IMR-90 (cell line): ENCODE results near the gene CTBP2. TPM values are rescaled to one million over a fixed set of nuclear protein-coding genes. Genes with fewer than 3 reads are reported as not detected.

Source experiments
- ATAC-seq: fragments of 200-7000 bp; cut with Tn5 transposase; 2 replicates; pipeline ENCODE4 v1.9.1; 2020; ENCODE audit warnings: low read depth, mild to moderate bottlenecking, moderate library complexity
- BruUV-seq: library from RNA; stranded (reverse); fragments of 400-500 nt; replicated peaks from 2 replicates; lab custom pipeline; 2021; lab: Mats Ljungman, UMichigan
- CTCF ChIA-PET: fragments of 300-600 bp; formaldehyde crosslinking; extraction: SDS; loops from one replicate; lab custom pipeline; 2021; ENCODE audit warnings: antibody characterized with exemption; lab: Yijun Ruan, JAX
- POLR2A ChIA-PET: fragments of 300-600 bp; sonication (Branson Sonifier 250); formaldehyde crosslinking; loops from one replicate; lab custom pipeline; 2022; ENCODE audit warnings: antibody characterized with exemption; ENCODE audit not compliant: unreplicated experiment; lab: Charles Lee
- DNase-seq: peaks from one replicate; pipeline ENCODE4 v3.0.0; 2013
- H2AFZ ChIP-seq: replicated peaks from 2 replicates; pipeline ENCODE3; 2013; ENCODE audit warnings: low read length, mild to moderate bottlenecking; ENCODE audit not compliant: poor library complexity
- H2AK5ac ChIP-seq: 2 replicates; pipeline ENCODE4 v1.6.1; 2013; ENCODE audit warnings: low read depth, low read length, inconsistent platforms
- H2AK9ac ChIP-seq: replicated peaks from 2 replicates; pipeline ENCODE3; 2013; ENCODE audit warnings: mild to moderate bottlenecking, low read depth, low read length, moderate library complexity; ENCODE audit not compliant: poor library complexity
- H2BK120ac ChIP-seq: 2 replicates; pipeline ENCODE4 v1.6.1; 2013; ENCODE audit warnings: low read depth, low read length, inconsistent platforms
- H2BK15ac ChIP-seq: 3 replicates; pipeline ENCODE4 v1.6.1; 2013; ENCODE audit warnings: low read depth, low read length, inconsistent platforms
- H2BK20ac ChIP-seq: 2 replicates; pipeline ENCODE4 v1.6.1; 2013; ENCODE audit warnings: low read depth, mild to moderate bottlenecking, inconsistent platforms, low read length, moderate library complexity
- H2BK5ac ChIP-seq: 2 replicates; pipeline ENCODE4 v1.6.1; 2013; ENCODE audit warnings: mild to moderate bottlenecking, low read depth, low read length, inconsistent platforms; ENCODE audit not compliant: poor library complexity, severe bottlenecking
- H3K14ac ChIP-seq: replicated peaks from 2 replicates; pipeline ENCODE4 v1.6.1; 2013; ENCODE audit warnings: low read depth, low read length, inconsistent platforms
- H3K18ac ChIP-seq: 2 replicates; pipeline ENCODE4 v1.6.1; 2013; ENCODE audit warnings: low read depth, low read length, control low read depth
- H3K23ac ChIP-seq: 2 replicates; pipeline ENCODE4 v1.6.1; 2013; ENCODE audit warnings: low read depth, low read length, inconsistent platforms
- H3K27ac ChIP-seq: 2 replicates; pipeline ENCODE4 v1.5.1; 2013; ENCODE audit warnings: mild to moderate bottlenecking, control low read depth, low read length; ENCODE audit not compliant: insufficient read depth
- H3K27me3 ChIP-seq: 2 replicates; pipeline ENCODE4 v1.6.1; 2013; ENCODE audit warnings: low read length; ENCODE audit not compliant: control insufficient read depth, insufficient read depth
- H3K36me3 ChIP-seq: 2 replicates; pipeline ENCODE4 v1.6.1; 2013; ENCODE audit warnings: low read length, mixed read lengths; ENCODE audit not compliant: control insufficient read depth, insufficient read depth
- H3K4ac ChIP-seq: 2 replicates; pipeline ENCODE4 v1.6.1; 2013; ENCODE audit warnings: low read depth, low read length, inconsistent platforms
- H3K4me1 ChIP-seq: 2 replicates; pipeline ENCODE4 v1.6.1; 2013; ENCODE audit warnings: low read length, mixed read lengths; ENCODE audit not compliant: control insufficient read depth, insufficient read depth
- H3K4me2 ChIP-seq: 2 replicates; pipeline ENCODE4 v1.6.1; 2013; ENCODE audit warnings: low read depth, mild to moderate bottlenecking, control low read depth, low read length, moderate library complexity
- H3K4me3 ChIP-seq: 2 replicates; pipeline ENCODE4 v1.5.1; 2013; ENCODE audit warnings: low read depth, mild to moderate bottlenecking, control low read depth, low read length, moderate library complexity; ENCODE audit not compliant: insufficient read depth
- H3K56ac ChIP-seq: 2 replicates; pipeline ENCODE4 v1.6.1; 2013; ENCODE audit warnings: low read length, inconsistent platforms; ENCODE audit not compliant: insufficient read depth; ENCODE audit errors: extremely low read depth
- H3K79me1 ChIP-seq, 2 experiments: 2 replicates each; pipeline ENCODE4 v1.6.1; 2013; ENCODE audit warnings: low read length in 2 of 2, inconsistent platforms in 1 of 2, low read depth in 1 of 2
- H3K9ac ChIP-seq: 2 replicates; pipeline ENCODE4 v1.6.1; 2013; ENCODE audit warnings: low read depth, low read length, control low read depth
- H3K9me1 ChIP-seq: 2 replicates; pipeline ENCODE4 v1.6.1; 2013; ENCODE audit warnings: low read length, inconsistent platforms; ENCODE audit not compliant: insufficient read depth
- H3K9me3 ChIP-seq: 2 replicates; pipeline ENCODE4 v1.6.1; 2013; ENCODE audit warnings: low read length; ENCODE audit not compliant: control insufficient read depth, insufficient read depth
- H4K20me1 ChIP-seq: 2 replicates; pipeline ENCODE4 v1.6.1; 2013; ENCODE audit warnings: low read length, inconsistent platforms; ENCODE audit not compliant: insufficient read depth
- H4K5ac ChIP-seq: 2 replicates; pipeline ENCODE4 v1.6.1; 2013; ENCODE audit warnings: mild to moderate bottlenecking, low read depth, low read length, control low read depth
- H4K8ac ChIP-seq, 2 experiments: 2 replicates each; pipeline ENCODE4 v1.6.1; 2013; ENCODE audit warnings: low read depth in 2 of 2, low read length in 2 of 2, control low read depth in 1 of 2, inconsistent platforms in 1 of 2
- H4K91ac ChIP-seq: 2 replicates; pipeline ENCODE4 v1.6.1; 2013; ENCODE audit warnings: low read depth, low read length, inconsistent platforms; ENCODE audit not compliant: insufficient read depth
- BHLHE40 ChIP-seq: fragments of 150-350 bp; IDR thresholded peaks from 2 replicates; pipeline ENCODE4 v1.6.1; 2016; ENCODE audit warnings: mild to moderate bottlenecking, low read depth, low read length
- MAFK ChIP-seq: IDR thresholded peaks from 2 replicates; pipeline ENCODE4 v1.6.1; 2012; ENCODE audit warnings: low read depth, low read length, improper control_type of control experiment
- POLR2A ChIP-seq: IDR thresholded peaks from 2 replicates; pipeline ENCODE4 v1.6.1; 2012; ENCODE audit warnings: mild to moderate bottlenecking, low read depth, low read length
- RAD21 ChIP-seq: IDR thresholded peaks from 2 replicates; pipeline ENCODE4 v1.6.1; 2012; ENCODE audit warnings: low read length, improper control_type of control experiment
- RCOR1 ChIP-seq: IDR thresholded peaks from 2 replicates; pipeline ENCODE4 v1.6.1; 2012; ENCODE audit warnings: mild to moderate bottlenecking, low read length, improper control_type of control experiment; ENCODE audit not compliant: insufficient replicate concordance
- SMC3 ChIP-seq: fragments of 150-350 bp; IDR thresholded peaks from 2 replicates; pipeline ENCODE4 v1.6.1; 2016; ENCODE audit warnings: low read depth, mild to moderate bottlenecking, antibody characterized with exemption, low read length, moderate library complexity
- WGBS, 2 experiments: methylation state at CpG; one replicate each; pipeline versions ENCODE4 v1.1.5 to v1.1.7; 2013; ENCODE audit warnings: missing lambda C conversion rate in 2 of 2; ENCODE audit not compliant: insufficient read length in 1 of 2; ENCODE audit errors: extremely low coverage in 2 of 2; 5-methylcytosine and 5-hydroxymethylcytosine counted together
- dilution Hi-C: fragments of 300-500 bp; cut with HindIII; formaldehyde crosslinking; loops from one replicate; pipeline ENCODE4 v1.14.3; 2018; ENCODE audit warnings: low sequenced_read_pairs; ENCODE audit not compliant: unreplicated experiment
- in situ Hi-C: fragments of 300-500 bp; cut with MboI; formaldehyde crosslinking; loops from 3 replicates; pipeline ENCODE4 v1.14.3; 2019; ENCODE audit warnings: low sequenced_read_pairs, inconsistent platforms, mixed read lengths
- intact Hi-C: fragments of 100-400 bp; cut with micrococcal nuclease; formaldehyde crosslinking; loops from 2 replicates; pipeline ENCODE4 v1.10.0; 2022
- polyA plus RNA-seq, 3 experiments: library from polyadenylated mRNA; depleted of rRNA; stranded (reverse); fragments of >200 nt; gene quantifications; 2 replicates each; pipeline ENCODE4 v1.2.3, GENCODE V29; 2012; ENCODE audit warnings: low replicate concordance in 1 of 3
- total RNA-seq: library from RNA; depleted of rRNA; stranded (reverse); fragments of >200 nt; gene quantifications from 2 replicates; pipeline ENCODE4 v1.2.3, GENCODE V29; 2012
- TF ChIP-seq, protein P1 (sequence below): fragments of 150-350 bp; IDR thresholded peaks from 2 replicates; pipeline ENCODE4 v1.6.1; 2016; ENCODE audit warnings: low read depth, mild to moderate bottlenecking, low read length, moderate library complexity, borderline replicate concordance
- TF ChIP-seq, protein P2 (sequence below): conservative IDR thresholded peaks from 2 replicates; pipeline ENCODE4 v1.5.1; 2012; ENCODE audit warnings: mild to moderate bottlenecking, low read depth, low read length, improper control_type of control experiment
- TF ChIP-seq, protein P3 (sequence below): fragments of 150-350 bp; IDR thresholded peaks from 2 replicates; pipeline ENCODE4 v1.6.1; 2017; ENCODE audit warnings: mild to moderate bottlenecking, antibody characterized with exemption, low read length, low read depth

CTBP2 gene
- total and polyA plus RNA-seq, 2 of the 4 experiments (the other 2 are of a cell fraction): 81.0 to 86.6 TPM

DNA sequence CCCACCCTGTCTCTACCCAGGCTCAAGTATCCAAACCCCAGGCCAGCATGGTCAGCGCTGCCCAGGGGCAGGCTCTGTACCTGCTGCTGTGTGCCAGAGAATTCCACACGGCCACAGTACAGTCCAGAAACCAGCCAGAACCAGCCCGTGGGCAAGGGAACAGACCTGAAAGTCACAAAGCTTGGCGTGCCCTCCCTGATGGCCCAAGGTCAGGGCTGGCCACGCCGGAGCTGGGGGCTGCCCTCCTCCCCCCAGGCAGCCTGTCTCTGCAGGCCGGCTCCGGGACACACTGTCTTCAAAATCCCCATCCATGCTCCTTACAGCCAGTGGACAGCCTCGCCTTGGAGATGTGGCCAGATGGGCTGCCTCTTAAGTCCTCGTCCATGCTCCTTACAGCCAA, 78.4 kb downstream of the CTBP2 start:
- Histone ChIP-seq H4K20me1 (peaks cover 20% of the 10 kb centered on the region), H3K4me3 (no peak overlapping the region), H3K27me3 (no peaks in the 10 kb centered on the region), H3K79me1 (peaks cover 40 to 85% of the 10 kb centered on the region in 2 experiments), H2AK5ac (no peak overlapping the region; the same call in 1 of the 2 replicates), H2BK20ac (no peak overlapping the region), H4K8ac (no peak overlapping the region), H2AK9ac (no peak overlapping the region), H3K18ac (no peak overlapping the region), H3K4me1 (peaks cover 28% of the 10 kb centered on the region), H2BK120ac (no peak overlapping the region), H3K4me2 (no peak overlapping the region), H3K36me3 (peaks cover 8% of the 10 kb centered on the region), H3K14ac (no peak overlapping the region), H3K56ac (no peak overlapping the region), H2BK5ac (no peak overlapping the region), H3K4ac (no peak overlapping the region), H4K5ac (no peak overlapping the region), H3K9me1 (peaks cover 37% of the 10 kb centered on the region), H3K27ac (no peak overlapping the region), H2BK15ac (no peak overlapping the region), H3K9me3 (no peaks in the 10 kb centered on the region), H2AFZ (no peak overlapping the region), H4K91ac (no peak overlapping the region), H3K9ac (no peak overlapping the region), H3K23ac (no peak overlapping the region)
- in situ Hi-C loops: no loop called here
- TF ChIP-seq, protein P1, sequence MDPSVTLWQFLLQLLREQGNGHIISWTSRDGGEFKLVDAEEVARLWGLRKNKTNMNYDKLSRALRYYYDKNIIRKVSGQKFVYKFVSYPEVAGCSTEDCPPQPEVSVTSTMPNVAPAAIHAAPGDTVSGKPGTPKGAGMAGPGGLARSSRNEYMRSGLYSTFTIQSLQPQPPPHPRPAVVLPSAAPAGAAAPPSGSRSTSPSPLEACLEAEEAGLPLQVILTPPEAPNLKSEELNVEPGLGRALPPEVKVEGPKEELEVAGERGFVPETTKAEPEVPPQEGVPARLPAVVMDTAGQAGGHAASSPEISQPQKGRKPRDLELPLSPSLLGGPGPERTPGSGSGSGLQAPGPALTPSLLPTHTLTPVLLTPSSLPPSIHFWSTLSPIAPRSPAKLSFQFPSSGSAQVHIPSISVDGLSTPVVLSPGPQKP: no peak
- no peak for TF ChIP-seq RCOR1
- TF ChIP-seq, protein P2, sequence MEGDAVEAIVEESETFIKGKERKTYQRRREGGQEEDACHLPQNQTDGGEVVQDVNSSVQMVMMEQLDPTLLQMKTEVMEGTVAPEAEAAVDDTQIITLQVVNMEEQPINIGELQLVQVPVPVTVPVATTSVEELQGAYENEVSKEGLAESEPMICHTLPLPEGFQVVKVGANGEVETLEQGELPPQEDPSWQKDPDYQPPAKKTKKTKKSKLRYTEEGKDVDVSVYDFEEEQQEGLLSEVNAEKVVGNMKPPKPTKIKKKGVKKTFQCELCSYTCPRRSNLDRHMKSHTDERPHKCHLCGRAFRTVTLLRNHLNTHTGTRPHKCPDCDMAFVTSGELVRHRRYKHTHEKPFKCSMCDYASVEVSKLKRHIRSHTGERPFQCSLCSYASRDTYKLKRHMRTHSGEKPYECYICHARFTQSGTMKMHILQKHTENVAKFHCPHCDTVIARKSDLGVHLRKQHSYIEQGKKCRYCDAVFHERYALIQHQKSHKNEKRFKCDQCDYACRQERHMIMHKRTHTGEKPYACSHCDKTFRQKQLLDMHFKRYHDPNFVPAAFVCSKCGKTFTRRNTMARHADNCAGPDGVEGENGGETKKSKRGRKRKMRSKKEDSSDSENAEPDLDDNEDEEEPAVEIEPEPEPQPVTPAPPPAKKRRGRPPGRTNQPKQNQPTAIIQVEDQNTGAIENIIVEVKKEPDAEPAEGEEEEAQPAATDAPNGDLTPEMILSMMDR: no peak
- no peak for TF ChIP-seq POLR2A
- no peak for TF ChIP-seq SMC3
- TF ChIP-seq MAFK: no peak
- TF ChIP-seq, protein P3, sequence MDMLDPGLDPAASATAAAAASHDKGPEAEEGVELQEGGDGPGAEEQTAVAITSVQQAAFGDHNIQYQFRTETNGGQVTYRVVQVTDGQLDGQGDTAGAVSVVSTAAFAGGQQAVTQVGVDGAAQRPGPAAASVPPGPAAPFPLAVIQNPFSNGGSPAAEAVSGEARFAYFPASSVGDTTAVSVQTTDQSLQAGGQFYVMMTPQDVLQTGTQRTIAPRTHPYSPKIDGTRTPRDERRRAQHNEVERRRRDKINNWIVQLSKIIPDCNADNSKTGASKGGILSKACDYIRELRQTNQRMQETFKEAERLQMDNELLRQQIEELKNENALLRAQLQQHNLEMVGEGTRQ: no peak
- TF ChIP-seq BHLHE40: no peak
- no peak for TF ChIP-seq RAD21
- CTCF ChIA-PET: no interaction called here
- WGBS, 2 experiments: 100% methylated on average over 3 of the region's 10 CpGs; no CpG with 5 or more reads in 1 of the 2 experiments
- no peak for ATAC-seq
- POLR2A ChIA-PET: no interaction called here
- dilution Hi-C loops: no loop called here
- BruUV-seq: no TSS peak
- DNase-seq: no peak
- intact Hi-C loops: no loop called here
